Testis (tissue), 3 donors: ENCODE data around the gene HDAC3. TPM values are rescaled to one million over a fixed set of nuclear protein-coding genes. Genes with fewer than 3 reads are reported as not detected.

Source experiments
- DNase-seq: peaks from one replicate; pipeline ENCODE4 v3.0.0-alpha.2; 2019
- H3K27ac ChIP-seq, 2 donors: fragments of 200-600 bp; sonication (generic); one replicate each; pipeline ENCODE4 v1.5.1; 2019
- H3K27me3 ChIP-seq: fragments of 200-600 bp; sonication (generic); one replicate; pipeline ENCODE4 v1.5.1; 2019
- H3K36me3 ChIP-seq: fragments of 200-600 bp; sonication (generic); one replicate; pipeline ENCODE4 v1.5.1; 2017; ENCODE audit warnings: low read depth; ENCODE audit errors: missing control alignments
- H3K4me1 ChIP-seq: fragments of 200-600 bp; sonication (generic); one replicate; pipeline ENCODE4 v1.5.1; 2019
- H3K4me3 ChIP-seq, 2 donors: fragments of 200-600 bp; sonication (generic); one replicate each; pipeline ENCODE4 v1.5.1; 2017 to 2019
- H3K9me3 ChIP-seq: fragments of 200-600 bp; sonication (generic); one replicate; pipeline ENCODE4 v1.5.1; 2017
- POLR2A ChIP-seq: fragments of 450-650 bp; IDR thresholded peaks from one replicate; pipeline ENCODE4 v1.6.1; 2017; ENCODE audit warnings: antibody characterized with exemption, mild to moderate bottlenecking, moderate library complexity
- WGBS, 2 donors: methylation state at CpG; one replicate each; pipeline ENCODE4 v1.1.5; 2018; 5-methylcytosine and 5-hydroxymethylcytosine counted together
- intact Hi-C: fragments of 100-400 bp; cut with DNase I; formaldehyde crosslinking; loops from one replicate; pipeline ENCODE4 v1.15.1; 2023; ENCODE audit warnings: low total_unique reads
- polyA plus RNA-seq: library from polyadenylated mRNA; stranded (reverse); fragments of 350-450 nt; fragmentation: Illumina TruSeq; extraction: RNeasy Lipid Tissue Mini Kit (QIAGEN cat#74804); gene quantifications from one replicate; pipeline ENCODE4 v1.2.3, GENCODE V29; 2014; ENCODE audit warnings: low read depth, low replicate concordance; ENCODE audit not compliant: insufficient read depth
- small RNA-seq, 2 donors: library from RNA; depleted of rRNA; stranded (forward); fragments of <200 nt; gene quantifications; one replicate each; pipeline ENCODE3, GENCODE V24; 2016
- total RNA-seq, 2 donors: library from RNA; depleted of rRNA; stranded (reverse); fragments of >200 nt; gene quantifications; one replicate each; pipeline ENCODE4 v1.2.3, GENCODE V29; 2016
- TF ChIP-seq, protein P1 (sequence below), 3 experiments: fragments of 450-650 bp in 2 of 3; fragments of 200-600 bp in 1 of 3; sonication (generic) in 1 of 3; IDR thresholded peaks; one replicate each; pipeline ENCODE4 v1.5.1; 2016 to 2019; ENCODE audit warnings: antibody characterized with exemption in 3 of 3, mild to moderate bottlenecking in 2 of 3, moderate library complexity in 1 of 3

The HDAC3 gene
- total and polyA plus RNA-seq, 3 donors from 2014 or later: 57.3 to 76.5 (median 63.9) TPM

DNA sequence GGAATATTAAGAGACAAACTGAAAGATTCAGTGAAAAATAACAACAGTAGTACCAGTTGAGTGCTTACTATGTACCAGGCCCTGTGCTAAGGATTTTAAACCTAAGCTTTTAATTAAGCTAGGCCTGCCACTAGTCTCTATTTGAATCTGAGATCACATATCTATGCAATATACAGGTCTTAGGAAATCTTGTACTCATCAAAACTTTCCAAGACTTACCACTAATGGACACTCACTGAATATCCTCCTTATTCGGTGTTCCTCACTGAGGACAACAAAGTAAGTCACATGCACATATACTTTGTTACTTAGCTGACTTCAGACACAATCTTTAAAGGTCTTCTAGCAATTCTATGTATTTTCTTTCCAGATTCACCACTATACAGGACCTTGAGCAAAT lies 50.4 kb downstream of the HDAC3 start:
- Histone ChIP-seq H3K4me3 (no peak overlapping the region), H3K27ac (no peak overlapping the region), H3K36me3 (no peaks in the 10 kb centered on the region), H3K27me3 (no peaks in the 10 kb centered on the region), H3K4me1 (no peaks in the 10 kb centered on the region), H3K9me3 (no peaks in the 10 kb centered on the region)
- TF ChIP-seq POLR2A: no peak
- TF ChIP-seq, protein P1, sequence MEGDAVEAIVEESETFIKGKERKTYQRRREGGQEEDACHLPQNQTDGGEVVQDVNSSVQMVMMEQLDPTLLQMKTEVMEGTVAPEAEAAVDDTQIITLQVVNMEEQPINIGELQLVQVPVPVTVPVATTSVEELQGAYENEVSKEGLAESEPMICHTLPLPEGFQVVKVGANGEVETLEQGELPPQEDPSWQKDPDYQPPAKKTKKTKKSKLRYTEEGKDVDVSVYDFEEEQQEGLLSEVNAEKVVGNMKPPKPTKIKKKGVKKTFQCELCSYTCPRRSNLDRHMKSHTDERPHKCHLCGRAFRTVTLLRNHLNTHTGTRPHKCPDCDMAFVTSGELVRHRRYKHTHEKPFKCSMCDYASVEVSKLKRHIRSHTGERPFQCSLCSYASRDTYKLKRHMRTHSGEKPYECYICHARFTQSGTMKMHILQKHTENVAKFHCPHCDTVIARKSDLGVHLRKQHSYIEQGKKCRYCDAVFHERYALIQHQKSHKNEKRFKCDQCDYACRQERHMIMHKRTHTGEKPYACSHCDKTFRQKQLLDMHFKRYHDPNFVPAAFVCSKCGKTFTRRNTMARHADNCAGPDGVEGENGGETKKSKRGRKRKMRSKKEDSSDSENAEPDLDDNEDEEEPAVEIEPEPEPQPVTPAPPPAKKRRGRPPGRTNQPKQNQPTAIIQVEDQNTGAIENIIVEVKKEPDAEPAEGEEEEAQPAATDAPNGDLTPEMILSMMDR (IDR thresholded peaks at IDR 0.05): no peak
- intact Hi-C loops: no loop called here
- 88% methylated on average over 1 of the region's 1 CpG for WGBS, 2 donors
- no peak for DNase-seq

DNA sequence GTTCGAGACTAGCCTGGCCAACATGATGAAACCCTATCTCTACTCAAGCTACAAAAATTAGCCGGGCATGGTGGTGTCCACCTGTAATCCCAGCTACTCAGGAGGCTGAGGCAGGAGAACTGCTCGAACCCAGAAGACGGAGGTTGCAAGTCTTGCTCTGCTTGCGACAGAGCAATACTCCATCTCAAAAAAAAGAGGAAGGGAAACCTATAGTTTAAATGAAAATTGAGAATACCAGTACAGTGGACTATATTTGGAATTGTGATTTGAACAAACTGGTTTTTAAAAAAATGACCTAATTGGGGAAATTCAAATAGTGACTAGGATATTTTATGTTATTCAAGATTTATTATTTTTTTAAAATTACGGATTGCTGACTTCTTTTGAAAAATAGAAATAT lies 51.1 kb downstream of the HDAC3 start:
- DNase-seq: no peak
- intact Hi-C loops: no loop called here

DNA sequence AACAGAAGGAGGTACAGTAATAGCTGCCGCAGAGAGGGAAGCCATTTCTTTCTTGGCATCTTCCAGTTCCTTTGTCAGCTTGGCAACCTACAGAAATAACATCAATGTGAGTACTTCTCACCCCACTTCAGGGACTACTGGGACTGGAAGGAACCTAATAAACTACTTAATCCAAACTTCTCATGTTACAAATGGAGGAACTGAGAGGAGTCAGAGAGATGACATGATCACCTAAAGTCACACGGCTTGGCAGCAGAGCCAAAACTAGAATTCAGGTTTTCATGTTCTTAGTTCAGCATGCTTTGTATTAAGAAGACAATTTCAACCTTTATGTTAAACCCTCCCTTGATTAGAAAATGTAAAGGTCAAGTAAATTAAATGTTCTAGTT lies 62.5 kb downstream of the HDAC3 start:
- Histone ChIP-seq H3K27ac (no peak overlapping the region), H3K9me3 (no peaks in the 10 kb centered on the region), H3K4me1 (no peaks in the 10 kb centered on the region), H3K4me3 (no peak overlapping the region), H3K27me3 (no peaks in the 10 kb centered on the region), H3K36me3 (no peaks in the 10 kb centered on the region)
- intact Hi-C loops: no loop called here
- WGBS, 2 donors: 75 to 91% methylated on average over 2 of the region's 2 CpGs
- no peak for DNase-seq
- no peak for TF ChIP-seq POLR2A
- TF ChIP-seq, protein P1 (IDR thresholded peaks at IDR 0.05): no peak

More for the DNA sequence above, 51.1 kb downstream of the HDAC3 start:
- no peak for TF ChIP-seq POLR2A
- TF ChIP-seq, protein P1 (IDR thresholded peaks at IDR 0.05): no peak
- Histone ChIP-seq H3K27ac (no peak overlapping the region), H3K4me3 (no peak overlapping the region), H3K9me3 (no peaks in the 10 kb centered on the region), H3K4me1 (no peaks in the 10 kb centered on the region), H3K36me3 (no peaks in the 10 kb centered on the region), H3K27me3 (no peaks in the 10 kb centered on the region)
- WGBS, 2 donors: 84 to 89% methylated on average over 6 of the region's 6 CpGs

DNA sequence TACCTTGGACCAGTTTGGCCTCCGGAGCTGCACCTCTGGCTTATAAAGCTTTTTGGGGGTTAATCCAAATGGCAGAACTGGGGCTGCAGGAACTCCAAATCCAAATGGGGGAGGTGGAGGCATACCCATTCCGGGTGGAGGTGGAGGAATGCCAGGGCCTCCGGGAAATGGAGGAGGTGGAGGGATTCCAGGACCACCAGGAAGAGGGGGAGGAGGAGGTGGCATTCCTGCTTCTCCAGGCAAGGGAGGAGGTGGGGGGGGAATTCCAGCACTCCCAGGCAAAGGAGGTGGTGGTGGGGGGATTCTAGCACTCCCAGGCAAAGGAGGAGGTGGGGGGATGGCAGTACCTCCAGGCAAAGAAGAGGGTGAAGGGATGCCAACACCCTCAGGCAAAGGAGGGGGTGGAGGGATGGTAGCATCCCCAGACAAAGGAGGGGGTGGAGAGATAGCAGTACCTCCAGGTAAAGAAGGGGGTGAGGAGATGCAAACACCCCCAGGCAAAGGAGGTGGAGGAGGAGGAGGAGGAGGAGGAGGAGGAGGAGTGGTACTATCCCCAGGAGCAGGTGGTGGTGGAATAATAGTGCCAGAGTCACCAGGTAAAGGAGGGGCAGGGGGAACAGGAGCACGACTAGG lies 63.0 kb downstream of the HDAC3 start:
- 73 to 77% methylated on average over 4 of the region's 4 CpGs for WGBS, 2 donors

More for the DNA sequence above, 63.0 kb downstream of the HDAC3 start:
- no peak overlapping the region for H3K27ac ChIP-seq
- TF ChIP-seq POLR2A: no peak
- no peak for DNase-seq
- H3K4me3 ChIP-seq: no peak overlapping the region
- no peaks in the 10 kb centered on the region for H3K4me1 ChIP-seq
- no peaks in the 10 kb centered on the region for H3K36me3 ChIP-seq
- no peaks in the 10 kb centered on the region for H3K27me3 ChIP-seq
- H3K9me3 ChIP-seq: no peaks in the 10 kb centered on the region
- intact Hi-C loops: no loop called here

Small RNA genes lying within 50 kb of the gene (small RNA-seq; reads per million reads assigned to genes)
- 0 reads per million in 2 donors for gene RPS27AP10

Other genes starting within 250 kb of the HDAC3 start
- gene PCDHGB4, start 249.2 kb downstream of the HDAC3 start, total RNA-seq: 10 to 100 TPM; 11.3 to 13.3 TPM
- 1.0 TPM for gene PCDHGB4, start 249.2 kb downstream of the HDAC3 start, polyA plus RNA-seq
- 1 to 10 TPM; 8.2 TPM for gene PCDHGA8, start 244.2 kb downstream of the HDAC3 start, total RNA-seq
- 0.15 TPM for gene PCDHGA8, start 244.2 kb downstream of the HDAC3 start, polyA plus RNA-seq
- 10 to 100 TPM; 28.3 to 36.4 TPM for gene PCDHGB5, start 238.9 kb downstream of the HDAC3 start, total RNA-seq
- 4.5 TPM for gene PCDHGB5, start 238.9 kb downstream of the HDAC3 start, polyA plus RNA-seq
- gene PCDHGA9, start 234.1 kb downstream of the HDAC3 start, total RNA-seq: 10 to 100 TPM; 13.0 to 13.1 TPM
- 1.1 TPM for gene PCDHGA9, start 234.1 kb downstream of the HDAC3 start, polyA plus RNA-seq
- 10 to 100 TPM in 1 of 2 donors, 1 to 10 TPM in 1; 9.9 to 12.6 TPM for gene PCDHGB6, start 228.8 kb downstream of the HDAC3 start, total RNA-seq
- gene PCDHGB6, start 228.8 kb downstream of the HDAC3 start, polyA plus RNA-seq: 2.1 TPM
- gene PCDHGA10, start 223.9 kb downstream of the HDAC3 start, total RNA-seq: 10 to 100 TPM; 11.3 to 11.7 TPM
- gene PCDHGA10, start 223.9 kb downstream of the HDAC3 start, polyA plus RNA-seq: 1.2 TPM
- gene PCDHGB7, start 219.2 kb downstream of the HDAC3 start, total RNA-seq: 10 to 100 TPM; 15.3 to 18.1 TPM
- gene PCDHGB7, start 219.2 kb downstream of the HDAC3 start, polyA plus RNA-seq: 6.6 TPM
- gene PCDHGA11, start 215.8 kb downstream of the HDAC3 start, total RNA-seq: 1 to 10 TPM; 8.4 to 9.1 TPM
- 0.83 TPM for gene PCDHGA11, start 215.8 kb downstream of the HDAC3 start, polyA plus RNA-seq
- gene PCDHGA12, start 206.3 kb downstream of the HDAC3 start, total RNA-seq: 10 to 100 TPM; 10.3 to 11.3 TPM
- 2.7 TPM for gene PCDHGA12, start 206.3 kb downstream of the HDAC3 start, polyA plus RNA-seq
- gene PCDHGC3, start 160.9 kb downstream of the HDAC3 start, total RNA-seq: 10 to 100 TPM; 14.5 to 29.4 TPM
- gene PCDHGC3, start 160.9 kb downstream of the HDAC3 start, polyA plus RNA-seq: 61.1 TPM
- 1 to 10 TPM; 6.1 TPM for gene PCDHGC4, start 151.8 kb downstream of the HDAC3 start, total RNA-seq
- gene PCDHGC4, start 151.8 kb downstream of the HDAC3 start, polyA plus RNA-seq: 0.57 TPM
- 1 to 10 TPM; 4.9 to 5.4 TPM for gene PCDHGC5, start 147.8 kb downstream of the HDAC3 start, total RNA-seq
- 0.50 TPM for gene PCDHGC5, start 147.8 kb downstream of the HDAC3 start, polyA plus RNA-seq
- gene DIAPH1, start 17.8 kb downstream of the HDAC3 start, total RNA-seq: 10 to 100 TPM; 53.7 to 58.2 TPM
- 77.5 TPM for gene DIAPH1, start 17.8 kb downstream of the HDAC3 start, polyA plus RNA-seq
- gene RELL2, start 148 bp upstream of the HDAC3 start, total RNA-seq: 10 to 100 TPM; 11.3 to 17.0 TPM
- gene RELL2, start 148 bp upstream of the HDAC3 start, polyA plus RNA-seq: 8.6 TPM
- gene FCHSD1, start 14.6 kb upstream of the HDAC3 start, total RNA-seq: 10 to 100 TPM; 19.3 to 21.3 TPM
- gene FCHSD1, start 14.6 kb upstream of the HDAC3 start, polyA plus RNA-seq: 12.9 TPM
- 1 to 10 TPM; 4.0 to 4.1 TPM for gene ARAP3, start 45.4 kb upstream of the HDAC3 start, total RNA-seq
- 4.8 TPM for gene ARAP3, start 45.4 kb upstream of the HDAC3 start, polyA plus RNA-seq
- 10 to 100 TPM in 1 of 2 donors, 1 to 10 TPM in 1; 9.6 to 10.6 TPM for gene PCDH1, start 241.6 kb upstream of the HDAC3 start, total RNA-seq
- gene PCDH1, start 241.6 kb upstream of the HDAC3 start, polyA plus RNA-seq: 5.6 TPM